Trophoblast cell (in vitro differentiated cells and primary cell): Measurements from ENCODE around the gene FAM83B.

Experiments used
- DNase-seq, 2 donors: peaks; one replicate each; pipeline ENCODE4 v3.0.0-alpha.2; 2016
- H2AFZ ChIP-seq: 2 replicates; pipeline ENCODE4 v1.6.1; 2013; ENCODE audit warnings: low read length, moderate library complexity, mild to moderate bottlenecking; ENCODE audit not compliant: insufficient read depth, poor library complexity
- H2AK5ac ChIP-seq: 2 replicates; pipeline ENCODE4 v1.6.1; 2013; ENCODE audit warnings: mild to moderate bottlenecking, low read length
- H2BK120ac ChIP-seq: 2 replicates; pipeline ENCODE4 v1.6.1; 2013; ENCODE audit warnings: low read length, mild to moderate bottlenecking, moderate library complexity; ENCODE audit not compliant: insufficient read depth, poor library complexity
- H2BK12ac ChIP-seq: 2 replicates; pipeline ENCODE4 v1.6.1; 2013; ENCODE audit warnings: mild to moderate bottlenecking, low read length, moderate library complexity
- H2BK5ac ChIP-seq: 2 replicates; pipeline ENCODE4 v1.6.1; 2013; ENCODE audit warnings: low read length, low read depth, moderate library complexity, mild to moderate bottlenecking; ENCODE audit not compliant: poor library complexity
- H3K14ac ChIP-seq: 2 replicates; pipeline ENCODE4 v1.6.1; 2013; ENCODE audit warnings: mild to moderate bottlenecking, low read length
- H3K18ac ChIP-seq: 2 replicates; pipeline ENCODE4 v1.6.1; 2013; ENCODE audit warnings: mild to moderate bottlenecking, low read length
- H3K23ac ChIP-seq: 2 replicates; pipeline ENCODE4 v1.6.1; 2013; ENCODE audit warnings: low read length
- H3K27ac ChIP-seq: 2 replicates; pipeline ENCODE4 v1.5.1; 2013; ENCODE audit warnings: low read depth, mild to moderate bottlenecking, inconsistent platforms, low read length, moderate library complexity
- H3K27me3 ChIP-seq: 2 replicates; pipeline ENCODE4 v1.6.1; 2013; ENCODE audit warnings: inconsistent platforms, mild to moderate bottlenecking, low read length, moderate library complexity; ENCODE audit not compliant: insufficient read depth
- H3K36me3 ChIP-seq, 2 experiments: 1 replicate in 1 of 2; 2 replicates in 1 of 2; pipeline ENCODE4 v1.6.1; 2013; ENCODE audit warnings: low read length in 2 of 2, mild to moderate bottlenecking in 2 of 2, moderate library complexity in 1 of 2; ENCODE audit not compliant: insufficient read depth in 2 of 2, control insufficient read depth in 1 of 2
- H3K4ac ChIP-seq: 2 replicates; pipeline ENCODE4 v1.6.1; 2013; ENCODE audit warnings: low read depth, mild to moderate bottlenecking, low read length, moderate library complexity
- H3K4me1 ChIP-seq, 2 experiments: 1 replicate in 1 of 2; 2 replicates in 1 of 2; pipeline ENCODE4 v1.6.1; 2013; ENCODE audit warnings: low read length in 2 of 2, mild to moderate bottlenecking in 2 of 2, moderate library complexity in 1 of 2; ENCODE audit not compliant: insufficient read depth in 2 of 2, control insufficient read depth in 1 of 2
- H3K4me2 ChIP-seq: 2 replicates; pipeline ENCODE4 v1.6.1; 2013; ENCODE audit warnings: inconsistent platforms, mild to moderate bottlenecking, low read length, moderate library complexity
- H3K4me3 ChIP-seq: 2 replicates; pipeline ENCODE4 v1.5.1; 2013; ENCODE audit warnings: mild to moderate bottlenecking, low read depth, low read length, inconsistent platforms
- H3K79me1 ChIP-seq: one replicate; pipeline ENCODE4 v1.6.1; 2013; ENCODE audit warnings: low read length
- H3K79me2 ChIP-seq: 2 replicates; pipeline ENCODE4 v1.6.1; 2013; ENCODE audit warnings: low read length, mild to moderate bottlenecking; ENCODE audit not compliant: control insufficient read depth, insufficient read depth, poor library complexity
- H3K9ac ChIP-seq: 2 replicates; pipeline ENCODE4 v1.6.1; 2013; ENCODE audit warnings: mild to moderate bottlenecking, low read length
- H3K9me3 ChIP-seq: 2 replicates; pipeline ENCODE4 v1.6.1; 2013; ENCODE audit warnings: low read depth, mild to moderate bottlenecking, control low read depth, inconsistent platforms, low read length; ENCODE audit not compliant: insufficient read depth
- H4K12ac ChIP-seq: 2 replicates; pipeline ENCODE4 v1.6.1; 2013; ENCODE audit warnings: low read depth, mild to moderate bottlenecking, low read length, moderate library complexity
- H4K8ac ChIP-seq: 2 replicates; pipeline ENCODE4 v1.6.1; 2013; ENCODE audit warnings: low read depth, mild to moderate bottlenecking, low read length, moderate library complexity
- H4K91ac ChIP-seq: one replicate; pipeline ENCODE4 v1.6.1; 2013; ENCODE audit warnings: low read depth, mild to moderate bottlenecking, low read length, moderate library complexity
- WGBS: extraction: QIAGEN DNeasy Blood & Tissue Kit; methylation state at CpG from one replicate; pipeline ENCODE4 v1.1.7; 2013; ENCODE audit warnings: missing lambda C conversion rate; ENCODE audit not compliant: insufficient read length, insufficient coverage; ENCODE audit errors: extremely low coverage; 5-methylcytosine and 5-hydroxymethylcytosine counted together

The FAM83B gene

DNA sequence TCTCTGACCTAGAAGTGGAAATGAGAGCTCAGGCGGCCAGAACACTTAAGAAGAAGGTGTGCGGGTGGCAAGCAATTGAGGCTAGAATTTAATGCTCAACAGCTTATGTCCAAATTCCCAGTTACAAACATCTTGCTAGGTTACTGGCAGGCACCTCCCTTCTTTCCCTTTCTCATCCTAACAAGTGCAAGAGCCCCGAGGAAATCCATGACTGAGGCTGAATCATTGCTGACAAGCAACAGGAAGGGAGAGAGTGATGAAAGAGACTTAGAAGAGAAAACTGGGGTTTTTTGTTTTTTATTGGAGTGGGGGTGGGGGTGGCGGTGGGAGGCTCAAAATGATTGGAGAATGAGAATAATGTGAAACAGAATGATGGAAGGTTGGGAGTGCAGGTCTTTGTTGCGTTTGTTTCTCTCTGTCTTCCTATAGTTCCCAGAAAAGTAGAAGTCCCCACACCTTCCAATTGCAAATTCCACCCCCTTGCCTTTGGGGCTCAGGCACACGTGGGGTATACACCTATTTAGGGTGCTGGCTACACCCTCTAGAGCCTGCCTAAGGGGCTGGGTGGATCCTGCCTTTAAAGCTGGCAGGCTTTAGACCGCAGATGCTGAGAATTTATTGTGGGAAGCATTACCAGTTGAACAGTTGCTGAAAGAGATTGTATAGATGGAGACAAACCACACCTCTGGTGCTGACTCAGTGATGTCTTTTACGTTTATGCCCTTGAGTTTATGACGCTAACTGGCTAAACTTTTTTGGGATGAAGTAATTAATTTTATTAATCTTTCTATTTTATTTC lies 1.4 kb downstream of the FAM83B start:
- WGBS = no CpG with 5 or more reads among the region's 9 CpGs
- peaks cover 4 to 12% of the 10 kb centered on the region in 2 experiments for H3K4me1 ChIP-seq
- H3K9ac ChIP-seq = no peak overlapping the region

DNA sequence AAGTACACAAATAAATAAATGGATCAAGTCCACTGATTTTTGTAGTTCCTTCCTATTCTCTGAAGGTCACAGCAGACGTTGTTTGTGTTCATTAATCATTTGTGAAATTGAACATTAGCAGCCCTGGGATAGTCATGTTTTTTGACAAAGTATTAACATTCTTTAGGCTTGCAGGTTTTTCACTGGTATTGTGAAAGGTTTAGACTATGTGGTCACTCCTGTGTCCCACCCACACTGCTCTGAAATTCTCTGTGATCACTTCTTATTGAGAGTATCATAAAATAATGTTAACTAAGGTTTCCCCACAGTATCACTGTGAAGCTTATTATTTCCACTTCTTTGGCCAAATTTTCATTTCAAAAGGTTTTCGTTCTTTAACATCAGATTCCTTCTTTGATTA lies 3.5 kb downstream of the FAM83B start:
- Histone ChIP-seq H3K27ac (no peak overlapping the region), H2BK5ac (no peak overlapping the region), H3K14ac (no peak overlapping the region), H2BK12ac (no peak overlapping the region), H3K18ac (no peak overlapping the region), H3K9ac (no peak overlapping the region), H3K79me2 (peaks cover 21% of the 10 kb centered on the region), H3K9me3 (no peaks in the 10 kb centered on the region), H4K8ac (no peak overlapping the region), H3K4ac (no peak overlapping the region), H3K4me2 (no peak overlapping the region), H3K79me1 (peaks cover 17% of the 10 kb centered on the region), H3K27me3 (no peaks in the 10 kb centered on the region), H3K4me1 (peaks cover 4 to 12% of the 10 kb centered on the region in 2 experiments), H4K12ac (no peak overlapping the region), H2BK120ac (no peak overlapping the region), H3K23ac (no peak overlapping the region), H4K91ac (no peak overlapping the region), H3K36me3 (no peaks in the 10 kb centered on the region), H2AFZ (no peak overlapping the region), H3K4me3 (no peak overlapping the region), H2AK5ac (no peak overlapping the region)
- DNase-seq = no peak
- WGBS = no CpG with 5 or more reads among the region's 2 CpGs

More for the DNA sequence above, 1.4 kb downstream of the FAM83B start:
- Histone ChIP-seq H4K91ac (no peak overlapping the region), H3K4ac (peak overlapping the region; percentile 98), H2BK5ac (peak overlapping the region; percentile 66), H3K14ac (peak overlapping the region; percentile 86), H2BK120ac (peak overlapping the region; percentile 38), H3K36me3 (no peaks in the 10 kb centered on the region), H2AFZ (no peak overlapping the region), H3K4me2 (peak overlapping the region; percentile 81), H2BK12ac (peak overlapping the region; percentile 86), H3K9me3 (no peaks in the 10 kb centered on the region), H3K79me1 (peaks cover 17% of the 10 kb centered on the region), H3K79me2 (peaks cover 21% of the 10 kb centered on the region), H3K23ac (no peak overlapping the region), H2AK5ac (peak overlapping the region; percentile 59), H3K4me3 (peak overlapping the region; percentile 82), H3K27ac (peak overlapping the region; percentile 5), H3K18ac (peak overlapping the region; percentile 75), H4K8ac (peak overlapping the region; percentile 53), H4K12ac (no peak overlapping the region), H3K27me3 (no peaks in the 10 kb centered on the region)
- DNase-seq = peak; percentile 59 to 70

DNA sequence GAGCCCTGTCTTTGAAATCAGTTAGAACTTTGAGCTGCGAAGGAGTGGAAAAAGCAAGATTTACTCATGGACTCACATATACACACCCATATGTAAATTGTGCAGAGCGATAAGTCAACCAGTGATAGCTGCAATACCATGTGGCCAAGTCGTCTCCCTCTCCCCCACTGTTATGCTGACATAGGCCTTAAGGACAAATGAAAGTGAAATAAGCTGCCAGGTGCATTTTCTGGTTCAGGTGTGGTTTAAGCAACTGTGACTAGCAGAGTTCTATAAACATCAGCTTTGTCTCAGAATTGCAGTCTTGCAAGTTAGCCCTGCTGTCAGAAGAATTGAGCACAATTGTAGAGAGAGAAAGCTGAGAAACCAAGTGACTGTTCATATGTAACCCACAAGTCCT lies 9.6 kb downstream of the FAM83B start:
- Histone ChIP-seq H3K79me1 (no peaks in the 10 kb centered on the region), H2BK120ac (no peak overlapping the region), H3K27ac (no peak overlapping the region), H3K14ac (no peak overlapping the region), H4K91ac (no peak overlapping the region), H3K79me2 (peaks cover 2% of the 10 kb centered on the region), H3K36me3 (no peaks in the 10 kb centered on the region), H2BK12ac (no peak overlapping the region), H3K9me3 (no peaks in the 10 kb centered on the region), H2AFZ (no peak overlapping the region), H3K4me3 (no peak overlapping the region), H3K18ac (no peak overlapping the region), H2AK5ac (no peak overlapping the region), H3K23ac (no peak overlapping the region), H3K4me2 (no peak overlapping the region), H3K4me1 (peaks cover 0 to under 1% of the 10 kb centered on the region in 2 experiments), H4K12ac (no peak overlapping the region), H3K27me3 (no peaks in the 10 kb centered on the region), H2BK5ac (no peak overlapping the region), H4K8ac (no peak overlapping the region), H3K9ac (no peak overlapping the region), H3K4ac (no peak overlapping the region)
- no CpG with 5 or more reads among the region's 3 CpGs for WGBS
- DNase-seq = no peak

DNA sequence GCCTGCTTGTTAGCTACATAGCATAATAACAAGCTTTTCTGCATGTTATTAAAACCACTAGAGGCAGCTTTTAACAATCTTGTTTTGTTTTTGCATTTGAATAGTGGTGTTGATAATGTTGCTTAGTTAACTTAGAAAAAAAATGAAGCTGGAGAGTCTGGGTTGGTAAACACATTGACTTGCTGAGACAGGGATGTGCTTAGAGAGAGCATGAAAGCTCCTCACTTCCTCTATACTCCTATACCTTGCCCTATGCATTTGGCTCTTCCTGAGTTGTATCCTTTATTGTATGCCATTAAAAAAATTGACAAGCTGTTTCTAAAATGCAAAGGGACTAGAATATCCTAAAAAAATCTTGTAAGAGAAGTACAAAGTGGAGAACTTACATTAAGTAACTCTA lies 13.6 kb downstream of the FAM83B start:
- Histone ChIP-seq H3K4me2 (no peak overlapping the region), H4K91ac (no peak overlapping the region), H3K4ac (no peak overlapping the region), H3K4me1 (peaks cover 2 to 4% of the 10 kb centered on the region in 2 experiments), H3K23ac (no peak overlapping the region), H3K9ac (no peak overlapping the region), H3K14ac (no peak overlapping the region), H2AK5ac (no peak overlapping the region), H2AFZ (no peak overlapping the region), H3K18ac (no peak overlapping the region), H3K27ac (no peak overlapping the region), H3K79me1 (no peaks in the 10 kb centered on the region), H2BK5ac (no peak overlapping the region), H3K36me3 (no peaks in the 10 kb centered on the region), H3K9me3 (no peaks in the 10 kb centered on the region), H2BK120ac (no peak overlapping the region), H4K8ac (no peak overlapping the region), H4K12ac (no peak overlapping the region), H2BK12ac (no peak overlapping the region), H3K79me2 (peaks cover 2% of the 10 kb centered on the region), H3K4me3 (no peak overlapping the region), H3K27me3 (no peaks in the 10 kb centered on the region)
- DNase-seq = no peak
